Natural killer cell (primary cell): ENCODE results near the gene TEAD3. TPM values are rescaled to one million over a fixed set of nuclear protein-coding genes. Genes with fewer than 3 reads are reported as not detected.

Experiments used
- ATAC-seq, 3 donors: fragments of 150-1000 bp in 2 of 3; fragments of 200-7000 bp in 1 of 3; cut with Tn5 transposase; 1 replicate in 1 of 3; 2 replicates in 2 of 3; pipeline ENCODE4 v1.10.0; 2021; ENCODE audit warnings: mild to moderate bottlenecking in 2 of 3, moderate library complexity in 2 of 3
- DNase-seq, 2 donors: peaks; one replicate each; pipeline versions ENCODE4 v3.0.0 to v3.0.0-alpha.2; 2013 to 2021; ENCODE audit warnings: mixed read lengths in 1 of 2
- H3K27ac ChIP-seq: one replicate; pipeline ENCODE4 v1.5.1; 2013; ENCODE audit warnings: mild to moderate bottlenecking, low read length
- H3K27me3 ChIP-seq: one replicate; pipeline ENCODE4 v1.6.1; 2013; ENCODE audit warnings: low read length; ENCODE audit not compliant: control insufficient read depth, insufficient read depth
- H3K36me3 ChIP-seq: one replicate; pipeline ENCODE4 v1.6.1; 2013; ENCODE audit warnings: low read length; ENCODE audit not compliant: control insufficient read depth, insufficient read depth
- H3K4me1 ChIP-seq: one replicate; pipeline ENCODE4 v1.6.1; 2013; ENCODE audit warnings: low read length; ENCODE audit not compliant: control insufficient read depth, insufficient read depth
- H3K4me3 ChIP-seq: one replicate; pipeline ENCODE4 v1.5.1; 2013; ENCODE audit warnings: low read length
- H3K9me3 ChIP-seq: one replicate; pipeline ENCODE4 v1.6.1; 2013; ENCODE audit warnings: low read length; ENCODE audit not compliant: control insufficient read depth, insufficient read depth
- H3K27ac Mint-ChIP-seq, 2 donors: one replicate each; pipeline ENCODE4 v1.8.0; 2022; ENCODE audit warnings: mild to moderate bottlenecking in 2 of 2, mixed read lengths in 2 of 2, moderate library complexity in 1 of 2
- H3K27me3 Mint-ChIP-seq, 2 donors: one replicate each; pipeline ENCODE4 v1.8.0; 2022; ENCODE audit warnings: low read depth in 2 of 2, mixed read lengths in 2 of 2
- H3K36me3 Mint-ChIP-seq: one replicate; pipeline ENCODE4 v1.8.0; 2022; ENCODE audit warnings: mixed read lengths
- H3K4me1 Mint-ChIP-seq, 2 donors: one replicate each; pipeline ENCODE4 v1.8.0; 2022; ENCODE audit warnings: mixed read lengths in 2 of 2
- H3K4me3 Mint-ChIP-seq: one replicate; pipeline ENCODE4 v1.8.0; 2022; ENCODE audit warnings: mild to moderate bottlenecking, moderate library complexity, mixed read lengths
- H3K9me3 Mint-ChIP-seq, 2 donors: one replicate each; pipeline ENCODE4 v1.8.0; 2022; ENCODE audit warnings: mixed read lengths in 2 of 2
- CTCF ChIP-seq: fragments of 200-600 bp; IDR thresholded peaks from one replicate; pipeline ENCODE4 v1.8.0; 2022; ENCODE audit warnings: antibody characterized with exemption
- WGBS: methylation state at CpG from one replicate; pipeline ENCODE4 v1.1.7; 2013; ENCODE audit warnings: missing lambda C conversion rate; ENCODE audit not compliant: insufficient coverage; 5-methylcytosine and 5-hydroxymethylcytosine counted together
- intact Hi-C: fragments of 100-400 bp; cut with micrococcal nuclease; formaldehyde crosslinking; loops from one replicate; pipeline ENCODE4 v1.14.2; 2022
- total RNA-seq, 4 donors: library from RNA; stranded (reverse); fragments of 120-200 nt in 1 of 4; gene quantifications; one replicate each; pipeline versions ENCODE4 v1.2.3 to v1.2.4, GENCODE V29; 2013 to 2022

Gene TEAD3
- total RNA-seq, 3 donors from 2014 or later (not counting 1 experiment from before 2014, with no cell fraction given), result 0.39 TPM; not detected in 2

DNA sequence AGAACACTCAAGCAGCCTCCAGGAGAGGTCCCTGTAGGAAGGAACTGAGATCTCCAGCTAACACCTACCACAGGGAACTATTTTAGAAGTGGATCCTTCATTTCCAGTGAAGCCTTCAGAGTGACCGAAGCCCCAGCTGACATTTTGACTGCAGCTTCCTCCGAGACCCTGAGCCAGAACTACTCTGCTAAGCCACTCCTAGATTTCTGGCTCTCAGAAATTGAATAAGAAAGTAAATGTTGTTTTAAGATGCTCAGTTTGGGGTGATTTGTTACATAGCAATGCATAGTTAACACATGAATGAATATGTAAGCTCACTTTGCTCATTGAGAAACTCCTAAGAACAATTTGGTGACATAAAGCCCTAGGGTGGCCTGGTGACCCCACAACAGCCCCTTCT is 10.3 kb upstream of the TEAD3 start:
- Histone ChIP-seq H3K4me1 (peaks cover 8% of the 10 kb centered on the region), H3K9me3 (no peaks in the 10 kb centered on the region), H3K27ac (no peak overlapping the region), H3K27me3 (peaks cover 10% of the 10 kb centered on the region), H3K36me3 (no peaks in the 10 kb centered on the region), H3K4me3 (no peak overlapping the region)
- intact Hi-C loops, result no loop called here
- ATAC-seq (no peak), DNase-seq (no peak)
- Mint-ChIP-seq H3K27ac (no peak overlapping the region), H3K4me3 (no peak overlapping the region), H3K4me1 (peaks cover 0 to 16% of the 10 kb centered on the region in 2 donors), H3K36me3 (no peaks in the 10 kb centered on the region), H3K9me3 (no peaks in the 10 kb centered on the region), H3K27me3 (peaks cover 8 to 27% of the 10 kb centered on the region in 2 donors)
- 100% methylated on average over 2 of the region's 2 CpGs for WGBS
- TF ChIP-seq CTCF, result no peak

DNA sequence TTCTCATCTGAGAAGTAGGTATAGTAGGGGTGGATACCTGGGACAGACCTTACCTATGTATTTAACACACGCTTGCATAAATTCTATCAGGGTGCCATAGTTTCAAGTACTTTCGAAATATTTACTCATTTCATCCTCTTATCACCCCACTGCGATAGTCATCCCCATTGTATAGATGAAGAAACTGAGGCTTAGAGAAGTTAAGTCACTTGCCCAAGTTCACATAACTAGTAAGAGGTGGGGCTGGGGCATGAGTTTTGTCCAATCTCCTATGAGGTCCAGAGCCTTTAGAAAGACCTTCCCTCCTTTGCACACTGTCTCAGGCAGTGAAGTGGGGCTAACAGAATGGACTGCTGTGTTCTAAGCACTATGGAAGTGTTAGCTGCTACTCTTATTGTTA is 9.7 kb upstream of the TEAD3 start:
- no peak overlapping the region for H3K4me3 ChIP-seq
- H3K4me1 Mint-ChIP-seq, result peaks cover 0 to 9% of the 10 kb centered on the region in 2 donors
- H3K4me3 Mint-ChIP-seq, result no peak overlapping the region
- intact Hi-C loops, result no loop called here
- peaks cover 14 to 29% of the 10 kb centered on the region in 2 donors for H3K27me3 Mint-ChIP-seq
- no peaks in the 10 kb centered on the region for H3K36me3 ChIP-seq
- peaks cover 2% of the 10 kb centered on the region for H3K4me1 ChIP-seq
- no peak for DNase-seq
- no peak for ATAC-seq
- no peaks in the 10 kb centered on the region for H3K36me3 Mint-ChIP-seq
- H3K9me3 ChIP-seq, result no peaks in the 10 kb centered on the region
- WGBS, result no CpG with 5 or more reads among the region's 3 CpGs
- no peak for TF ChIP-seq CTCF
- H3K27me3 ChIP-seq, result peaks cover 9% of the 10 kb centered on the region
- H3K9me3 Mint-ChIP-seq, result no peaks in the 10 kb centered on the region
- no peak overlapping the region for H3K27ac ChIP-seq
- no peak overlapping the region for H3K27ac Mint-ChIP-seq

DNA sequence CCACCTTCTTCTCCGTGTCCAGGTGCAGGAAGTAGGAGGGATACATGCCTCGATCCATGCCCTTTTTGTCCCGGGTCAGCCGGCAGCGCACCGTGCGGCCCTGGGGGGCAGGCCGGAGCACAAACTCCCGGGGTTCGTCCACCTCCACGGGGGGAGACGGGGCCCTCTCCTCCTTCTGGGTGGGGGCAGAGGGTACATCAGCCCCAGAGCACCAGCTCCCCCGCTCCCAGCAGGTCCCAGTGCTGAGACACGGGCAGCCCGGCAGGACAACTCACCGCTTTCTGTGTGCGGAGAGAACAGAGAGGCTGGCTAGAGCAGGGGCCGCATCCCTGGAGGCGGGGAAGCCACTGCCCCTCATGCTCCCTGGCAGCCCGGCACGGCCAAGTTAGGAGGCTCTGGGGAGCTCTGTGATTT is 9.1 kb upstream of the TEAD3 start:
- H3K9me3 Mint-ChIP-seq, result no peaks in the 10 kb centered on the region
- H3K27me3 Mint-ChIP-seq, result peaks cover 14 to 24% of the 10 kb centered on the region in 2 donors
- Histone ChIP-seq H3K27ac (no peak overlapping the region), H3K4me1 (no peaks in the 10 kb centered on the region), H3K9me3 (no peaks in the 10 kb centered on the region), H3K27me3 (peaks cover 4% of the 10 kb centered on the region), H3K36me3 (no peaks in the 10 kb centered on the region), H3K4me3 (no peak overlapping the region)
- intact Hi-C loops, result no loop called here
- H3K27ac Mint-ChIP-seq, result no peak overlapping the region
- WGBS, result 93% methylated on average over 21 of the region's 21 CpGs
- TF ChIP-seq CTCF, result no peak
- DNase-seq (no peak), ATAC-seq (no peak)
- H3K36me3 Mint-ChIP-seq, result no peaks in the 10 kb centered on the region
- H3K4me1 Mint-ChIP-seq, result peaks cover 0 to 4% of the 10 kb centered on the region in 2 donors
- no peak overlapping the region for H3K4me3 Mint-ChIP-seq

DNA sequence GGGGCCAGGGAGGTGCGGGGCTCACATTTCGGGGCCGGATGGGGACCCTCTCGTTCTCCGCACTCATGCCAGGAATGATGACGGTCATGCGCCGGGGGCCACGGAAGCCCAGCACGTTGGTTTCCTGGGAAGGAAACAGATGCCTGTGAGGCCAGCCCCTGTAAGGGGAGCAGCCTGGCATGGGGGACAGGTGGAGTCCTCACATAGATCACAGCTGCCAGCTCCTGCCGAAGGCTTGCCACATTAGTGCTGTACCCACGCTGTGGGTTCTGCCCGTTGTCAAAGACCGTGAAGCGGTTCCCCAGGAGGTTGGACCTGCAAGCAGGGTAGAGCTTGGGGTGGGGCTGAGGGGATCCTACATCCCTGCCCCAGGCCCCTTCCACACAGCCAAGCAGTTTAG is 6.7 kb upstream of the TEAD3 start:
- Histone ChIP-seq H3K4me1 (peaks cover 3% of the 10 kb centered on the region), H3K27ac (no peak overlapping the region), H3K4me3 (no peak overlapping the region), H3K27me3 (peaks cover 10% of the 10 kb centered on the region), H3K36me3 (no peaks in the 10 kb centered on the region), H3K9me3 (no peaks in the 10 kb centered on the region)
- Mint-ChIP-seq H3K27ac (no peak overlapping the region), H3K4me3 (no peak overlapping the region), H3K27me3 (peaks cover 16 to 18% of the 10 kb centered on the region in 2 donors), H3K9me3 (no peaks in the 10 kb centered on the region), H3K4me1 (peaks cover 4% of the 10 kb centered on the region in 2 donors), H3K36me3 (no peaks in the 10 kb centered on the region)
- 7% methylated on average over 15 of the region's 15 CpGs for WGBS
- ATAC-seq, result no peak
- TF ChIP-seq CTCF, result no peak
- intact Hi-C loops, result no loop called here
- no peak for DNase-seq
